GM19043 (cell line): Measurements from ENCODE around the gene PAXIP1.
A peak's percentile ranks its signal among the peaks of the same experiment; 100 is the strongest.

Source experiments
- ATAC-seq: cut with Tn5 transposase; IDR thresholded peaks from one replicate; pipeline ENCODE4 v1.9.1; 2021; ENCODE audit warnings: low read depth; ENCODE audit not compliant: unreplicated experiment

PAXIP1 gene

GRCh38 chr7:154913638-154914307, 89.2 kb downstream of the PAXIP1 start:
- ATAC-seq: peak; percentile 97

- no peak for ATAC-seq
Observed at GRCh38 chr7:154912871-154913637, 89.9 kb downstream of the PAXIP1 start.

GRCh38 chr7:154911862-154912455, 91.0 kb downstream of the PAXIP1 start:
- no peak for ATAC-seq

GRCh38 chr7:154911411-154911810, 91.5 kb downstream of the PAXIP1 start:
- ATAC-seq: no peak

- no peak for ATAC-seq
Observed at GRCh38 chr7:154910977-154911376, 91.9 kb downstream of the PAXIP1 start.

- no peak for ATAC-seq
Observed at GRCh38 chr7:154910125-154910524, 92.8 kb downstream of the PAXIP1 start.

- ATAC-seq: no peak
Observed at GRCh38 chr7:154909241-154910105, 93.5 kb downstream of the PAXIP1 start.

GRCh38 chr7:154907651-154908620, 95.0 kb downstream of the PAXIP1 start:
- ATAC-seq: no peak

- no peak for ATAC-seq
Observed at GRCh38 chr7:154906736-154907355, 96.1 kb downstream of the PAXIP1 start.

- ATAC-seq: no peak
Observed at GRCh38 chr7:154906201-154906600, 96.7 kb downstream of the PAXIP1 start.

- ATAC-seq: no peak
Observed at GRCh38 chr7:154905615-154906014, 97.3 kb downstream of the PAXIP1 start.

GRCh38 chr7:154905146-154905545, 97.8 kb downstream of the PAXIP1 start:
- no peak for ATAC-seq

- no peak for ATAC-seq
Observed at GRCh38 chr7:154903083-154903731, 99.7 kb downstream of the PAXIP1 start.

GRCh38 chr7:154902600-154903082, 100.3 kb downstream of the PAXIP1 start:
- ATAC-seq: no peak

GRCh38 chr7:154899862-154900261, 103.1 kb downstream of the PAXIP1 start:
- no peak for ATAC-seq

- ATAC-seq: no peak
Observed at GRCh38 chr7:154898973-154899855, 103.7 kb downstream of the PAXIP1 start.

GRCh38 chr7:154896076-154896475, 106.8 kb downstream of the PAXIP1 start:
- ATAC-seq: no peak
